GM23338 (cell line): ENCODE data around the gene IL17A. TPM values are rescaled to one million over a fixed set of nuclear protein-coding genes. Genes with fewer than 3 reads are reported as not detected.
"Not testable (repeated sequence)": the region's sequence is repeated elsewhere in the genome, so short reads cannot be mapped to it uniquely, and the experiment has no call there.

ENCODE experiments used
- ATAC-seq: fragments of 200-7000 bp; cut with Tn5 transposase; 3 replicates; pipeline ENCODE4 v1.9.1; 2020
- DNase-seq: peaks from one replicate; pipeline ENCODE4 v3.0.0-alpha.2; 2015; ENCODE audit warnings: low spot score
- H2AFZ ChIP-seq: fragments of 200-600 bp; sonication (generic); 2 replicates; pipeline ENCODE4 v1.8.0; 2016; ENCODE audit warnings: antibody characterized with exemption, mild to moderate bottlenecking, moderate library complexity
- H3F3A ChIP-seq: fragments of 200-600 bp; sonication (generic); replicated peaks from 2 replicates; pipeline ENCODE4 v1.8.0; 2017; ENCODE audit warnings: antibody characterized with exemption, mixed run types, low read depth
- H3K27ac ChIP-seq: fragments of 200-600 bp; sonication (generic); 2 replicates; pipeline ENCODE4 v1.6.1; 2016; ENCODE audit warnings: low read depth
- H3K27me3 ChIP-seq: fragments of 200-600 bp; sonication (generic); 2 replicates; pipeline ENCODE4 v1.8.0; 2016; ENCODE audit warnings: mild to moderate bottlenecking, mixed run types, moderate library complexity; ENCODE audit not compliant: insufficient read depth
- H3K36me3 ChIP-seq: fragments of 200-600 bp; sonication (generic); 2 replicates; pipeline ENCODE4 v1.8.0; 2016; ENCODE audit warnings: mild to moderate bottlenecking; ENCODE audit not compliant: insufficient read depth
- H3K4me1 ChIP-seq: fragments of 200-600 bp; sonication (generic); 2 replicates; pipeline ENCODE4 v1.8.0; 2016; ENCODE audit warnings: mild to moderate bottlenecking, moderate library complexity; ENCODE audit not compliant: insufficient read depth
- H3K4me2 ChIP-seq: fragments of 200-600 bp; sonication (generic); 2 replicates; pipeline ENCODE4 v1.7.1; 2017; ENCODE audit warnings: mixed run types
- H3K4me3 ChIP-seq: fragments of 200-600 bp; sonication (generic); 2 replicates; pipeline ENCODE4 v1.6.1; 2016; ENCODE audit warnings: mixed run types
- H3K79me2 ChIP-seq: fragments of 200-600 bp; sonication (generic); replicated peaks from 2 replicates; pipeline ENCODE4 v1.8.0; 2017; ENCODE audit warnings: mild to moderate bottlenecking; ENCODE audit not compliant: insufficient read depth
- H3K9me2 ChIP-seq: fragments of 200-600 bp; sonication (generic); 2 replicates; pipeline ENCODE4 v1.8.0; 2017; ENCODE audit not compliant: insufficient read depth
- H4K20me1 ChIP-seq: fragments of 200-600 bp; sonication (generic); replicated peaks from 2 replicates; pipeline ENCODE4 v1.8.0; 2017; ENCODE audit warnings: mild to moderate bottlenecking; ENCODE audit not compliant: insufficient read depth
- H3K27ac Mint-ChIP-seq: 2 replicates; pipeline ENCODE4 v1.8.0; 2020; ENCODE audit warnings: inconsistent platforms, mild to moderate bottlenecking, moderate library complexity, mixed read lengths
- H3K27me3 Mint-ChIP-seq: 3 replicates; pipeline ENCODE4 v1.8.0; 2022; ENCODE audit warnings: low read depth, mild to moderate bottlenecking, moderate library complexity, mixed read lengths, inconsistent platforms; ENCODE audit not compliant: insufficient read depth, poor library complexity
- H3K36me3 Mint-ChIP-seq: 3 replicates; pipeline ENCODE4 v1.8.0; 2021; ENCODE audit warnings: low read depth, mild to moderate bottlenecking, inconsistent platforms, moderate library complexity, mixed read lengths
- H3K4me1 Mint-ChIP-seq: 3 replicates; pipeline ENCODE4 v1.8.0; 2020; ENCODE audit warnings: mild to moderate bottlenecking, inconsistent platforms, mixed read lengths
- H3K4me3 Mint-ChIP-seq: 3 replicates; pipeline ENCODE4 v1.8.0; 2021; ENCODE audit warnings: moderate library complexity, mild to moderate bottlenecking, inconsistent platforms, mixed read lengths
- H3K9me3 Mint-ChIP-seq: 3 replicates; pipeline ENCODE4 v1.8.0; 2020; ENCODE audit warnings: moderate library complexity, mild to moderate bottlenecking, inconsistent platforms, mixed read lengths
- EZH2phosphoT487 ChIP-seq: fragments of 200-600 bp; sonication (generic); IDR thresholded peaks from one replicate; pipeline ENCODE4 v1.8.1; 2018; ENCODE audit warnings: antibody characterized with exemption; ENCODE audit not compliant: unreplicated experiment
- ZNF114 ChIP-seq: fragments of 250-450 bp; sonication (Bioruptor Pico); IDR thresholded peaks from 2 replicates; pipeline ENCODE4 v1.5.0; 2020; ENCODE audit warnings: mild to moderate bottlenecking, moderate library complexity
- ZNF462 ChIP-seq: fragments of 250-450 bp; sonication (Bioruptor Pico); IDR thresholded peaks from 2 replicates; pipeline ENCODE4 v1.5.0; 2020; ENCODE audit warnings: mild to moderate bottlenecking, moderate library complexity
- polyA plus RNA-seq: library from polyadenylated mRNA; unstranded; fragments of >200 nt; fragmentation: Nextera tagmentation; extraction: Ambion mirVana; gene quantifications from 2 replicates; pipeline ENCODE4 v1.2.1, GENCODE V29; 2016
- total RNA-seq: library from RNA; depleted of rRNA; stranded (reverse); fragments of >200 nt; shearing (Covaris generic); gene quantifications from 2 replicates; pipeline ENCODE4 v1.2.3, GENCODE V29; 2014
- TF ChIP-seq, protein P1 (sequence below): IDR thresholded peaks from 2 replicates; pipeline ENCODE4 v1.6.1; 2016; ENCODE audit warnings: antibody characterized with exemption

Gene IL17A
- total and polyA plus RNA-seq, 2 experiments from 2014 or later, result not detected

DNA sequence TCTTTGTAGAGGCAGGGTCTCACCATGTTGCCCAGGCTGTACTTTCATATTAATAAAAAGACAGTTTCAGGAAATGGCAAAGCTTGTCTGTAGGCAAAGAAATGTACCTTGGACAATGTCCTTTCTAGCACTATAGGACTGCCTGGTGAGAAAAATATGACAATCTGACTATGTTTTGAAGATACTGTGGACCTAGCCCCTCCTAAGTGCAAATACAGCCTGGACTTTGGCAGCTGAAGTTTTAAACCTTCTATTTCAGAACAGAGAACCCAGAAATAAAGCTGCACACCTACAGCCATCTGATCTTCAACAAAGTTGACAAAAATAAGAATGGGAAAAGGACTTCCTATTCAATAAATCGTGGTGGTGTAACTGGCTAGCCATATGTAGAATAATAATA is 18.9 kb upstream of the IL17A start (continued):
- no peak for TF ChIP-seq ZNF462 (CRISPR knock-in tag)
- TF ChIP-seq EZH2phosphoT487, result no peak
- no peak for TF ChIP-seq ZNF114 (CRISPR knock-in tag)
- TF ChIP-seq, protein P1, sequence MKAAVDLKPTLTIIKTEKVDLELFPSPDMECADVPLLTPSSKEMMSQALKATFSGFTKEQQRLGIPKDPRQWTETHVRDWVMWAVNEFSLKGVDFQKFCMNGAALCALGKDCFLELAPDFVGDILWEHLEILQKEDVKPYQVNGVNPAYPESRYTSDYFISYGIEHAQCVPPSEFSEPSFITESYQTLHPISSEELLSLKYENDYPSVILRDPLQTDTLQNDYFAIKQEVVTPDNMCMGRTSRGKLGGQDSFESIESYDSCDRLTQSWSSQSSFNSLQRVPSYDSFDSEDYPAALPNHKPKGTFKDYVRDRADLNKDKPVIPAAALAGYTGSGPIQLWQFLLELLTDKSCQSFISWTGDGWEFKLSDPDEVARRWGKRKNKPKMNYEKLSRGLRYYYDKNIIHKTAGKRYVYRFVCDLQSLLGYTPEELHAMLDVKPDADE, result no peak

GRCh38 chr6:52168351-52168750 is 17.8 kb upstream of the IL17A start:
- not testable (repeated sequence) for H4K20me1 ChIP-seq, H3K27me3 Mint-ChIP-seq, H3K4me1 Mint-ChIP-seq, H3K27me3 ChIP-seq, H3K9me2 ChIP-seq, H2AFZ ChIP-seq, H3K27ac Mint-ChIP-seq, H3K4me3 ChIP-seq, H3K79me2 ChIP-seq, H3K4me1 ChIP-seq, H3F3A ChIP-seq, H3K36me3 ChIP-seq, ATAC-seq, DNase-seq, H3K27ac ChIP-seq, H3K4me2 ChIP-seq, H3K4me3 Mint-ChIP-seq, H3K36me3 Mint-ChIP-seq
- peaks cover 17% of the 10 kb centered on the region for H3K9me3 Mint-ChIP-seq
